Adipose tissue (tissue), 3 donors: ENCODE measurements around the gene THSD4. TPM values are rescaled to one million over a fixed set of nuclear protein-coding genes. Genes with fewer than 3 reads are reported as not detected.

Experiments
- H3K27ac ChIP-seq: one replicate; pipeline ENCODE4 v1.5.1; 2013; ENCODE audit warnings: low read depth, low read length
- WGBS, 3 donors: extraction: QIAGEN DNeasy Blood & Tissue Kit; methylation state at CpG; one replicate each; pipeline ENCODE4 v1.1.7; 2013; 5-methylcytosine and 5-hydroxymethylcytosine counted together
- polyA plus RNA-seq, 3 donors: library from polyadenylated mRNA; stranded (reverse); fragments of 200-250 nt; gene quantifications; one replicate each; pipeline ENCODE4 v1.2.3, GENCODE V29; 2013
- donor health status: healthy with polysubstance abuse.
- donor health status: Bipolar disorder and iron deficiency.
- donor health status: healthy.

Gene THSD4
- polyA plus RNA-seq, 3 donors, result 1.6 to 3.1 (median 2.4) TPM

DNA sequence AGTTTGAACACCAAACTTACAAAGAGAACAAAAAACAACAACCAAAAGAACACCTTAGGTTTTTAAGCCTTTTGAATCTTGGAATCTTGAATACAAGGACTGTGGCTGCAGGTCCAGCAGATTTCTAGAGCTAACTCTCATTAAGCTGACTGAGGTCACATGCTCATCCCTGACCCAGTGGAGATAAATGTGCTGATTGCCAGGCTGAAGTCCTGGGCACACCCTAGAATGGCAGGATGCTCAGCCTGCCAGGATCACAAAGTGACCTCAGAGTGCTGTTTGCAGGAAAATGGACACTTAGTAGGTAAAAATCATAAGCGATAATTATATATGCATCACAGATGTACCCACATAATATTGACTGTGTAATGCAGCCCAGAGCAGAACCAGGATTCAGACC is 449.7 kb downstream of the THSD4 start:
- 88 to 100% (median 91%) methylated on average over 1 of the region's 1 CpG for WGBS, 3 donors
- no peak overlapping the region for H3K27ac ChIP-seq

DNA sequence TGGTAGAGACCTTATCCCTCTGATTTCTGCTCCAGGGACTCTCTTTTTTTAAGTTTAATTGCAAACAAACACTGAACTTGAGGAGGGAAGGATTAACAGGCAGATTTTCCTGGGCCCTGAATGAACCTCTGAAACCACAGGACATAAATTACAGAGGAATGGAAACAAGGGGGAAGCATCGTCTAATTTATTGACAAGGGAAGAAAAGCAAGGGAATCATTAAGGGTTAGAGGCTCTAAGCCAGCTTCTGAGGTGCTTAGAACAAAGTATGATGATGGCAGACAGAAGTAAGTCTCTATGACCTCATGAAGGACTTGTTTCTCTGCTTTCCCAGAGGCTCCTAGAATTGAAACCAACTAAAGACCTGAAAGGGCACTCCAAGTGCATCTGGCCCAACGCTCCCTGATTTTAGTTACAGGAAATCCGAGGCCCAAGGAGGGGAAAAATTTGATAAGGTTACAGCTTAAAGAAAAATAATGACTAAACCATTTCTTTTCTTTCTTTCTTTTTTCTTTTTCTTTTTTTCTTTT is 450.4 kb downstream of the THSD4 start:
- no peak overlapping the region for H3K27ac ChIP-seq
- 51 to 54% (median 53%) methylated on average over 3 of the region's 3 CpGs for WGBS, 3 donors

DNA sequence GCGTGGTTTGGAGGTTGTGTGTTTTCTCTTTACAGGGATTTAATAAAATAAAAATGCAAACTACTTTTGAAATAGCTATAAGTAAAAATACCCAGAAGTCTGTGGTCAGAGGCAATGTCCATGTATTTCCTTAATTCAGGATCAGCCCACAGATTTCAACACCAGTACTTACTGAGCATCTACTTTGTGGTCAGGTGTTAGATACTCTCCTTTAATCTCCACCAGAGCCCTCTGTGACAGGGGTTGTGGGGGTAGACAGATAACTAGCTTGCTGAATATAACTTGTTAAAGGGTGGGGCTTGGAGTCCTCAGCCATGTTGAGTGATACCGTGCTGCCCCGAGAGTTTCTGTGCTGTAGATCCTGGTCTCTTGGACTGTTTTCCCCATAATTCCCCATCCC is 451.0 kb downstream of the THSD4 start:
- H3K27ac ChIP-seq, result no peak overlapping the region
- WGBS, 3 donors, result 96 to 99% (median 99%) methylated on average over 3 of the region's 3 CpGs

DNA sequence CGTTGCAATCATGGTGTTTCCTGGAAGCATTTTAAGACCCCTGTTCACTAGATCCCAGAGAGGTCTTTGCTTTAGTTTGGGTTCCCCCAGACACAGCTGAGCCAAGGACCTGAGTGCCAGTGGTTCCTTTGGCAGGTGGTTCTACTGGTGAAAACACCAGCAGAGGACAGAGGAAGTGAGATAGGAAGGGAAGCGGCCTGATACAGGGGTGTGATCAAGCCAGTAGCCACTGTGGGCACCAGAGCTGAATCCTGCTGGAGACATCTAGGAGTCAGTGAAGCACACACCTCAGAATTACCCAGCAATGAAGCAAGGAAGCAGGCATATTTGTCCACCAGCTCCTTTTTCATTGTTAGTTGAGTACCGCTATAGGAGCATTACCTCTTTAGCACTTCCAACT is 451.9 kb downstream of the THSD4 start:
- no peak overlapping the region for H3K27ac ChIP-seq

DNA sequence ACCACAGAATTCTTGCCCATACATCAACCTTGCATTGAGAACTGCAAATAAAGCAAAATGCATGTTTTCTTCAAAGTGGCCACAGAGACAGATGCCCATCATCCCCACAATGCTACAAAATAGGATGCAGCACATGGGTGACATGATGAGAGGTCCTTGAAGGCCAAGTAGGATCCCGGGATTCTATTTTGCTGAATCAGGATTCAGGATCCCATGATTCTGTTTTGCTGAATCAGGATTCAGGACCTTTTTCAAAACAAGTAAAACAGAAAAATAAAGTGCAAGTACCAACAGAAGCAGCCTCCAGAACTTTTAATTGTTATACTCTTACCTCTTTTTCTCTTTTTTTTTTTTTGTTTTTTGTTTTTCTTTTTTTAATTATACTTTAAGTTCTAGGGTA is 453.0 kb downstream of the THSD4 start:
- no peak overlapping the region for H3K27ac ChIP-seq
- 78 to 83% (median 82%) methylated on average over 1 of the region's 1 CpG for WGBS, 3 donors

More for the DNA sequence above, 451.9 kb downstream of the THSD4 start:
- 79 to 87% (median 82%) methylated on average over 3 of the region's 3 CpGs for WGBS, 3 donors

DNA sequence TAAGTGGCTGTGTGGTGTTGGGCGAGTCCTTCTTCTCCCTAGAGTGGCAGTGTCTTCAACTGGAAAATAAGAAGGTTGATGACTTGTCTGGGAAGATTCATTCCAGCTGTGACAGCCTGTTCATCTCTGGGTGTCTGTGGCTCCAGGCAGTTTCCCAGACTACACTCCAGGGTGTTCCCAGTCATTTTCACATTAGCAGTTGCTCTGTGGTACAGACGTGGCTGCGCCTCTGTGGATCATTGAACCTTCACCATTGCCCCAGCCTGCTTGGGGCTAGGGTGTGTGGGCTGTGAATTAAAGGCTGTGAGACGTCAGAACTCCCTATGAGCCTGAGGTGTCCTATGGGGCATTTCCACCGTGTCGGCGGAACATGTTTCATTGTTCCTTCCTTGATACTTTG is 455.5 kb downstream of the THSD4 start:
- 86 to 91% (median 89%) methylated on average over 7 of the region's 7 CpGs for WGBS, 3 donors
- H3K27ac ChIP-seq, result no peak overlapping the region

DNA sequence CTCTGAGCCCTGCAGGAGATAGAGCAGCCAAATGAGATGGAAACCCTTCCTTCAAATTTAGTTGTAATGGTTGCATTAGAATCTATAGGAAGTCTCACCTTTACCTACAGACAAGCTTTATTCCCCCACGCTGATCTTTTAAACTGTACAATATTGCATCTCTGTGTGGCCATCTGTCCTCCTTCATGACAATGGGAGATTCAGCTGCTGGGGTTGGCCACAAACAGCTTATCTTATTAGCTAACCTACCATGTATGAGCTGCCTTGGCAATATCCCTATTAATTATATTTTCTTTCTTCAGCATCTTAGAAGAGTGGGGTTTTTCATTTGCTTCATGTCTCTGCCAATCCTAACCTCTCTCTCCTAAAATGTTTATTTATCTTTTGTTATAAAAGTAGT is 456.4 kb downstream of the THSD4 start:
- WGBS, 3 donors, result 95 to 96% (median 95%) methylated on average over 1 of the region's 1 CpG
- H3K27ac ChIP-seq, result no peak overlapping the region

DNA sequence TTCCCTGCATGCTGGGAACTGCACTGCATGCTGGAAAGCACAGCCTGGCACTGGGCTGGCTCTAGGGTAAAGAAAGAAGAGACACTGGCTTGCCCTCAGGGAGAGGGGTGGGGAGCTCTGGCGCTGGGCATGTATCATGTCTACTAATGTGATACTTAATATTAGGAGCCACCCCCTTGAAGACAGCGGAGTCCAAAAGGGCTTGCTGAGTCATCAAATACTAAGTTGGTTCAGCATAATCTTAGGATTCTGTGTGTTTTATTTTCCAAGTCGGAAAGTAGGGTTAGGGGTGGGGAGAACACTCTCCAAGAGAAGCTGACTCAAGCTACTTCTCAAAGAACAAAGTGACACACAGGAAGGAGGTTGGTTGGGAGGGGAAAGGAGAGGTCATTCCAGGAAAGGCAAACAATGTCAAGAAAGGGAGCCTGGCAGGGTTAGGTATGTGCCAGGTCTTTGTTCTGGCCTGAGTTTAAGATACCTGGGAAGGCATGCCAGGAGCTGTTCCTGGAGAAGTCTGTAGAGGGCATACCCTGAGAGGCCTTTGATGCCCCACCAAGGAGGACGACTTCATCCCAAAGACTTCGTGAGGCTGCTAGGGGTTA is 457.3 kb downstream of the THSD4 start:
- H3K27ac ChIP-seq, result no peak overlapping the region
- WGBS, 3 donors, result 59 to 69% (median 64%) methylated on average over 5 of the region's 5 CpGs

DNA sequence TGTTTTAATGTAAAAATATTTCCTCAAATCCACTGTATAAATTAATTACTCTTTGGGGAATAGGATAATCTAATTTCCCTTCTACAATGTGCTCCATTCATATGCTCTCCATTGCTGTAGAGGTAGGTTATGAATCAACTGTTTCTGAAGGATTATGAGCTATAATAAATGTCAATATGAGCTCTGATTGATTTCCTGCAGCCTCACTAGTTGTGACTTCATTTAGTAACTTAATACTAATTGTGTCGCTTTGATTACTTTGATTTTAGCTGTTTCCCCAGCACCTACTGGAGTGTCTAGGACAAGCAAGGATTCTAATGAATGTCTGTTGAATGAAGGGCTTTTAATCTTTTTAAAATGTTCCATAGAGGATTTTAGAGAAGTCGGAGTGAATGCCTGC is 458.3 kb downstream of the THSD4 start:
- no peak overlapping the region for H3K27ac ChIP-seq
- WGBS, 3 donors, result 89 to 93% (median 91%) methylated on average over 2 of the region's 2 CpGs

DNA sequence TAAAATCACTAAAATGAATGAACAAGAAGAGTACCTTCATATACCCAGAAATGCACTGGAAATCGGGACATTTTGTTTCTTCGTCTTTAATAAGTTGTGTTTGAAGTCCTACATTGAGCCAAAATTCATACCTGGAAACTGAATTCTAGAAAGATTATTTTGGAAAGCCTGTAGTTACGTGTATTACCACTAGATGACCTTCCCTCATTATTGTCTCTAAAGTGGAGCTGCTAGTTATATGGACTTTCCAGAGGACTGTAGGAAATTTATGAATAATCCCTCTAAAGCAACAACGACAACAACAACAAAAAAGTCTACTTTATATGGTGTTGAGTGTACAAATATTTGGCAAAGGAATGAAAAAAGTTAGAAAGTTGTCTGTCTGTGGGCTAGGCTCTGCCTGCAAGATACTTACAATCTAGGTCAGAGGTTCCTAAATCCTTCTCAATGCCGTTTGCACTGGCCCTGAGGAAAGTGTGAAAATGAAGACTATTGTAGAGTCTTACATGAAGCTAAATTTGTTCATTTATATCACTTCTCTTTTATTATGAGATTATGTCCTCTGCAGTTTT is 460.3 kb downstream of the THSD4 start:
- H3K27ac ChIP-seq, result no peak overlapping the region
- 49 to 63% (median 60%) methylated on average over 5 of the region's 5 CpGs for WGBS, 3 donors

DNA sequence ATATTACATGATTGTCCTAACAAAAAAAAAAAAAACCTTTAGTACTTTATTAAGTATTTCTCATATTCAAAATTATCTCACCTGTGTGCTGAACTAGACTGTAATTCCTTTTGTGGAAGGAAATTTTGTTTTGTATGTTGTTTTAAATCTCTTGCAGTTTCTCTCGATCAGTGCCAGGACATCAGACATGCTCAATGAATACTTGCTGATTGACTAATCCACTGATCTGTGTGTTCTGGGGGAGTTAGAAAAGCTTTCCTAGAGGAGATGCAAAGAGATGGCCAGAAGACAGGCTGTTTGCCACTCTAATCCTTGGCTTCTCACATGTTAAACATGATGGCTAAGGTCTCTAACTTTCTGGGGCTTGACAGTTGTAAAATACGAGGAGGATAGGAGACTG is 461.8 kb downstream of the THSD4 start:
- WGBS, 3 donors, result 60 to 72% (median 66%) methylated on average over 2 of the region's 2 CpGs
- H3K27ac ChIP-seq, result no peak overlapping the region

DNA sequence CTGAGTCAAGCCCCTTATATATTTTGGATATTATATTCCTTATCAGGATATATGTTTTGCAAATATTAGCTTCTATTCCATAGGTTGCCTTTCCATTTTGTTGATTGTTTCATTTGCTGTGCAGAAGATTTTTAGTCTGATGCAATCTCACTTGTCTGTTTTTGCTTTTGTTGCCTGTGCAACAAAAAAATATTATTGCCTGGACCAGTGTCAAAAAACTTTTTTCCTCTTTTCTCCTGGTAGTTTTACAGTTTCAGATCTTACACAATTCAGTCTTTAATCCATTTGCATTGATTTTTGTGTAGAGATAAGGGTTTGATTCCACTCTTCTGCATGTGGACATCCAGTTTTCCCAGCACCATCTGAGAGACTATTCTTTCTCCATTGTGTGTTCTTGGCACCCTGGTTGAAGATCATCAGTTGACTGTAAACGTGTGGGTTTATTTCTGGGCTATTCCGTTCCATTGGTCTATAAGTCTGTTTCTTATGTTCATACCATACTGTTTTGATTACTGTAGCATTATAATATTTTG is 466.2 kb downstream of the THSD4 start:
- no peak overlapping the region for H3K27ac ChIP-seq
- 63 to 81% (median 76%) methylated on average over 2 of the region's 2 CpGs for WGBS, 3 donors

DNA sequence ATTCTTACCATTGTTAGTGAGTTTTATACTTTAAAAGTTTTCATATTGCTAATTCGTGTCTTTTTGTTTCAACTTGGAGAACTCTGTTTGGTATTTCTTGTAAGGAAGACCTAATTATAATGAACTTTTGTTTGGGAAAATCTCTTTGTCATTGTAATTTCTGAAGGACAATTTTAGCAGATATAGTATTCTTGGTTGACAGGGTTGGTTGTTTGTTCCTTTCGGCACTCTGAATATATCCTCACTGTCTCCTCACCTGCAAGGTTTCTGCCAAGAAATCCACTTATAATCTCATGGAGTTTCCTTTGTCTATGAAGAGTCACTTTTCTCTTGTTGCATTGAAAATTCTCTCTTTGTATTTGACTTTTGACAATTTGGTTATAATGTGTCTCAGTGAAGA is 469.9 kb downstream of the THSD4 start:
- WGBS, 3 donors, result 69 to 96% (median 95%) methylated on average over 2 of the region's 2 CpGs
- H3K27ac ChIP-seq, result no peak overlapping the region

DNA sequence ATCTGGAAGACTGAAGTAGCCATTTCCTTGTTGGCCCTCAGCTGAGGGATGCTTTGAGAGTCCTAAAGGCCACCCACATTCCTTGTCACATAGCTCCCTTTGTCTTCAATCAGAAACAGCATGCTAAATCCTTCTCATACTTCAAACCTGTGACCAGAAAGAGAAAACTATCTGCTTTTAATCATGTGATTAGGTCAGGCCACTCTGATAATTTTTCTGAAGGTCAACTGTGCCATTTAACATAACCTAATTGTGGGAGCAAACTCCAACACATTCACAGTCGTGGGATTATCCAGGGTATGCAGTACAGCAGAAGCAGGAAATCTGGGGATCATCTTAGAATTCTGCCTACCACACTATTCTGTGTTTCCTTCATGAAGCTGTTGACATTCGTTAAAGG is 471.2 kb downstream of the THSD4 start:
- no peak overlapping the region for H3K27ac ChIP-seq
- WGBS, 3 donors, result 79 to 90% (median 89%) methylated on average over 2 of the region's 2 CpGs

DNA sequence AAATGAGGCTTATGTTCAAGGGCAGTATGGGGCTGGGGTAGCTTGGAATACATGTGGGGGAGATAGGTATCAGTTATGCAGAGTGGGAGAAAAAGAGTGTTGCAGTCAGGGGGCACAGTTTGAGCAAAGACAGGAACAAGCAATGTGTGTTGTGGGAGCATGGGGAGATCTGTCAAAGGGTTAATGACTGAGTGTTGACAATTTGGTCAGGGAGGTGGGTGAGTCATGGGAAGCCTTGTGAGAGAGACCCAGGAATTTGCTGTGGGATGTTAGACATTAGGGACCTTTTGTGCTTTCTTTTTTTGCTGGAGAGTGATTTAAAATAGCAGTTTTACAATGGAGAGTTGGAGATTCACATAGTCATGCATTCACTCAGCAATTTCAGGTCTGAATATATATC is 473.5 kb downstream of the THSD4 start:
- no peak overlapping the region for H3K27ac ChIP-seq

DNA sequence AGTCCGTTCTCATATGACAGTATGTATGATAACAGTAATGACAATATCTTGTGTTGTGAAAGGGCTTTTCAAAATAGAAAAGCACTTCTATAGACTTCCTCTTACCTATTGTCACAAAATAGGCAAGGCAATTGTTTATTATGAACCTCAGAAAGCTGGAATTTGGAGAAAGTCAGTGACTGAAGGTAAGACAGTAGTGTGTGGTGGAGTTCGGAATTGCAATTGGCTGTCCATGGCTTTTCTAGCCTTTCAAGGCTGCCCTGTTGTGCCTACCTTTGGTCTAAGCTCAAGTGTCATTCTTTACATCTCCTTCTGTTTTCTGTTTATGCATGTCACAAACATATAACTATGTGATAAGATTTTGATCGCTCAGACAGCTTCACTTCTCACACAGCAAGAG is 475.8 kb downstream of the THSD4 start:
- no peak overlapping the region for H3K27ac ChIP-seq
- 89 to 95% (median 90%) methylated on average over 3 of the region's 3 CpGs for WGBS, 3 donors

DNA sequence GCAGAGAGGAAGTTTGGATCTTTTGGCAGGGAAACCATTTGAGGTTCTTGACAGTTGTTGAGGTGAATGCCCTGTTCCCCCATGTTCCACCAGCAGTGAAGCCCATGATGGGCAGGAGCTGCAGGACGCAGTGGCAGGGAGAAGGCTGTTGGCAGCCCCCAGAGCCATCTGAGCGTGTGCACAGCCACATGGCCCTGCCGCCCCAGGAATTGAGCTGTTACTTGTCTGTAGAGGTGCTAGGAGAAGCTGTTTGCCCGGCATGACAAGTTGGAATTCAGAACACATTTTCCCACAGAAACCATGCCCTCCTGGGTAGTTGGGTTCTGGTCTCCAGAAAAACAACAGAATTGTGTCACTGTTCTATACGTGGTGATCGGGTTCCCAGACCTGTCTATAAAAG is 476.9 kb downstream of the THSD4 start:
- WGBS, 3 donors, result 74 to 89% (median 86%) methylated on average over 6 of the region's 6 CpGs
- no peak overlapping the region for H3K27ac ChIP-seq

DNA sequence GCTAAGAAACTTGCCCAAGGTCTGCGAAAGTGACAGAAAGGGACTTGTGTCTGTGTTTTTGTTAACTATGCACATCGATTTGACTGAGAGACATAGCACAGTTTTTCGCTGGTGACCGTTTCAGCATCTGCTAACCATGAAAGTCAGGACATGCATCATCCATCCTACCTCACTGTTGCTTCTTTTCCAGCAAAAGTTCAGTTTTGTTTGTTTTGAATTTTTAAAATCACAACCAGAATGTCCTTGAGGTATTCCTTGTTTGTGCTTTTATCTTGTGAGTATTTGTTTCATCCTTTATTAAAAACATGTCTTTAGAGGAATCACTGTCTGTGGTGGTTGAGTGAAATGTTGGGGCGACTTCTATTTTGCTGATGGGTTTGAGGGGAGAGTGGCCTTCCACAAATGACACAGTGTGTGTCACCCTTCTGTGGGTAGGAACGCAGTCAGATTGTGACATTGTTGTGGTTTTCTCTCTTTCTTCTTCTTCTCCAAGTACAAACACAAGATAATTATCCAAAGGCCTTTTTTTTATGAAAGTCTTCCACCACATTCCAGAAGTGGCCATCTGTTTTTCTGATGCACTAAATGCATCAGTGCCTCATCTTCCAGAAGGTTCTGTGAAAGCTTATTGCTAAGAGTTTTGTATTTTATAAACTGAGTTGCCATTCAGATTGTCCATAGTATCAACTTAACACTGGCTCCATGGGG is 480.7 kb downstream of the THSD4 start:
- WGBS, 3 donors, result 85 to 95% (median 88%) methylated on average over 6 of the region's 6 CpGs
- no peak overlapping the region for H3K27ac ChIP-seq

DNA sequence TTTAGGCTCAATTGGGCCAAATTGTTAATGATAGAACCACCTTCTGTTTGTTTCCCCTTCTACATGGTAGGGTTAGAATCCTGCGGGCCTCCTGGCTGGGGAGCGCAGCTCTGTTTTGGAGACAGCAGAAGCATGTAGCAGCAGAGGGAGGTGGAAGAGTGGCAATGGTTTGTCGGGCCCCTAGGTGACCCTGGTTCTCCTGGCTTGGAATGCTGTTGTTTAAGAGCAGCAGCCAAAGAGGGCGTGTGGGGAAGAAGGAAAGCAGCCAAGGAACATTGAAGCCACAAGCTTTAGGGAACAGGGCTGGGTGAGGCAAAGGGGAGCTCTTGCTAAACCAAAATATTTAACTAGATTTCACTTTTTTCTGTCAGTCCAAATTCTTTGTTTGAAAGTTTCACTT is 481.4 kb downstream of the THSD4 start:
- H3K27ac ChIP-seq, result no peak overlapping the region
- WGBS, 3 donors, result 25 to 45% (median 45%) methylated on average over 4 of the region's 4 CpGs

DNA sequence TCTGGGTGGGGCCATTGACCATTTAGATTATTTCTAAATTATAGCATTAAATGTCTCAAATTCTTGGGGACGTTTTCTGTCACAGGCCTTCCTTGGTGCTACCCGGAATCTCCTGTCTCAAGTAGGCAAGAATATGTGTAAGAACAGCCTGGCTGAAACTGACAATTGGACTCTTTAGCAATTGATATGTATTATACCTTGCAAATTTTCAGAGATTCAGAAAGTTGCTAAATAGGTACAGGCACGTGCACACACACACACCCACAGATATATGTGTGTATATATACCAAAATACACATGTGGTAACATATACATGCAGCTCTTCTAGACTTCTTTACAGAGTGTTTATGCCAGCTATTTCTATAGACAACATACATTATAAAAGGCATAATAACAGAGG is 481.9 kb downstream of the THSD4 start:
- WGBS, 3 donors, result 71 to 76% (median 71%) methylated on average over 3 of the region's 3 CpGs
- H3K27ac ChIP-seq, result no peak overlapping the region
